T1000 (cell line): ENCODE results near the gene SF1.

Source experiments
- DNase-seq: peaks from one replicate; lab custom pipeline; 2025; ENCODE audit warnings: mixed read lengths; lab: John Stamatoyannopoulos, UW

Gene SF1

DNA sequence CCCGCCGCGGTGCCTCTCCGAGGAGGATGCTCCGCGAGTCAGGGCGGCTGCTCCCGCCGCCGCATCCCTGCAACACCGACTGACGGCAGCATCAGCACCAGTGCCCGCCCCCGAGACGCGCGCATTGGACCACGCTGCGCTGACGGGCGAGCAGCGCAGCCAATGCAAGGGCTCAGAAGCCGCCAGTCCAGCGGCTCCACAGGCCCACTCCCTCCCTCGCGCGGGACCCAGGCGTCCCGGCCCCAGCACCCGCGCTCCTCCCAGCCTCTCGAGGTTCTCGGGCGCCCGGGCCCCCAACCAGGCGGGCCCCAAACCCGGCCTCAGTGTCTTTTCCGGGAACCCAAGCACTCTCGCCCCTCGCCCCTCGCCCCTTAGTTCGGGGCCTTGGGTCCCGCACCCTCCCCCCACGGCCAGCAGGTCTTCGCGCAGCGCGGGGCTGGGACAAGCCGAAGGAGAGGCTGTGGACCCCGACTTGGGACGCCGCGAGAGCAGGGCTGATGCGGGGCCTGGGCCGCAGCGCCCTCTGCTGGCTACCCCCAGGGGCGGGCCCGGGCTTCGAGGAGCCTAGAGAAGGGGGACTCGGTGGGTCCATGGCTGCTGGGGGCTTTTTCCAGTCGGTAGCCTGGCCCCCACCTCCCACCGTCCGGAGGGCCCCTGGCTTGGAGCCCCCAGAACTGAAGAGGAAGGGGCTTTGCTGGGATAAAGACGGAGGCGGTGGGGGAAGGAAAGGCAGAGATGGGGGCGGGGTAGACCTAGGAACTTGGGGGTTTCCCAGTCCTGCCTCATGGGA is 55.0 kb downstream of the SF1 start, which contains the start of gene NRXN2:
TSS of gene NRXN2 (minus strand) at position 81 of the 790 bp plus-strand sequence. CDS start 9,498 bp downstream, outside the sequence.
- DNase-seq = peak; percentile 79

DNA sequence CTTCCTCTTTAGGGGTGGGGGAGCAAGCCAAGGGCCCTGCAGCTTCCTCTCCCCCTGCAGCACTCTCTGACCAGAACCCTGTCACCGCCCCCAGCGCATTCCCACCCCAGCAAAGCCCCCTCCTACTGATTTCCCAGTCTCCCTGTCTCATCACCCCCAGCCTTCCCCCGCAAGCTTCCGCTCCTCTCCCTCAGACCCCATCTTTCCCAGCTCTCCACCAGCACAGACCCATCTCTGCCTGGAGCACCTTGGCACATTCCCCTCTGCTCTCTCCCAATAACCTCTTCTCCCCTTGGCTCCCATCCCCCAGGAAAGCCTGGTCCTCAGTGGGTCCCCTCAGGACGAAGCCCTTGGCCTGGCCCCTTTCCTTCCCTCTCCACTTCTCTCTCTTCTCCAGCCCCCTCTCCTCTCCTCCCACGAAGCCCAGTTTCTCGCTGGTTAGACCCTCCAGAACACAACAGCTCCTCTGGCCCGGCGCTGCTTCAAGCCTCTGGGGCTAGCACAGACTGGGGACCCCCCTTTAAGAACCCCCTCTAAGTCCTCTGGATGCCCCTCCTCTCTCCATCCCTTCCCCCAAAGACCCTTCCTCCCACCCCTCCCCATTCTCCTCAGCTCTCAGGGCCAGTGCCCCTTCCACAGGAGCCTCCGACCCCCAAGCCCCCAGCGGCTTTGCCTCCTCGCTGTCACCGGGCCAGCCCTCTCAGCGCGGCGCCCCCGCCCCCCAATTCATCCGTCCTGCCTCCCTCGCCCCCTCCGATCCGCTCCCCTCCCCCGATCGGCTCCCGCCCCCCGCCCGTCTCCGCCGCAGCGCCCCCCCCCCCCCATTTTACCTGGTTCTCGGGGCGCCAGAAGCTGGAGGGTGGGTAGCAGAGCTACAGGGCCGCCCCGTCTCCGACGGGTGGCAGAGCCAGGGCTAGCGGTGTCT is 55.9 kb downstream of the SF1 start:
- no peak for DNase-seq

DNA sequence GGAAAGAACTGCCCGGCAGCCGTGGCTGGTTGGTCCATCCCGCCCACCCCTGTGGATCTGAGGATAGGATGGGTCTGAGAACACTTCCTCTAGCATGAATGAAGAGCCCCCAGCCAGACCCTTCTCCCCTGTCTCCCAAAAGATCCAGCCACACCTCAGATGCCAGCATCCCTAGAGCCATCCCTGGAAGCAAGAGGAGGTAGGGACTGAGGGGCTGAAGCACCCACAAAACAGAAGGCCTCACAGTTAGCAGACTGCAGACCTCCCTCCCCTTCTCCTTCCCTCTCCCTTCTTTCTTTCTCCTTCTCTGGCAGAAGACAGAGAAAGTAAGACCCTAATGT is 57.0 kb downstream of the SF1 start:
- no peak for DNase-seq

DNA sequence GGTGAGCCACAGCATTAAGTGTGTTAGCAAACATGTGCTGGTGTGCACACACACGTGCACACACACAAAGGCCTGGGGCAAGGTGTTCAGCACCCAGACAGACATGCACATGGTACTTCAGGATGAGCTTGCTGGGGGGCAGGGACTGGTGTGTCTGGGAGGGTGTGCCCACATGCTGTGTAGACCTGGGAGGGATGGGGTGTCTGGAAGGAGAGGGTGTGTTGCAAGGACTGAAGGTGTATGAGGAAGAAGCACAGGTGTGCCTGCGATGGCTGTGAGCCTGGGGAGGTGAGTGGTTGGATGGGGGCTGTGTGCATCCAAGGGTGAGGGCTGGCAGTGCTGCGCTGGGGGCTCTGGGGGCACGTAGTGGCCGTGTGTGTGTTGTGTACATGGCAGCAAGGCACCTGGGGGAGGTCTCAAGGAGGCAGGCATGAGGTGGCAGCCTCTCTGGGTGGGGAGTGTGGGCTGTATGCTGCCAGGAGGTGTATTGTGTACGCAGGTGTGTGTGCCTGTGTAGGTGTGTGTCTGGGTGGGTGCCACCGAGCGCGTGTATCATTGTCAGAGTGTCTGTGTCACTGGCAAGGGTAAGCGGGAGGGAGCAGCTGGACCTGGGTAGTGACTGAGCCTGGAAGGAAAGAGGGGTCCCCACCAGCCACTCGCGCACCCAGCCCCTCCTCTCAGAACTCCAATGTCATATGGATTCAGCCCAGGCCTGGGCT is 57.5 kb downstream of the SF1 start:
- DNase-seq = no peak

DNA sequence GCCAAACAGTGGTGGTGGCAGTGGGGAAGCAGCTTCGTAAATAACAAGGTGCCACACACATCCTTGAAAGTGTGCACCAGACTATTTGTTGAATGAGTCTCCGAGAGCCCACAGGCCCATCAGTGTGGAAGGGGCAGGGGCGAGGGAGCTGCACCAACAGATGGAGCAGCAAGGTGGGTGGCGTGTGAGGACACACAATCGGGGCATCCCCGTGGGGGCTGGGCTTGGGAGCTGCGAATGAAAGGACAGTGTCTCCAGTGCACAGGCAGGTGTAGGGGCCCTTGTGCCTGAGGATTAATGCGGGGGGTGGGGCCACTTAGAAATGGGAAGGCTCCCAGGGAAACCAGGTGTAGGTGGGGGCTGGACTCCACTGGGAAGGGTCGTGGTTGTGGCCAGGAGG is 58.2 kb downstream of the SF1 start:
- no peak for DNase-seq

DNA sequence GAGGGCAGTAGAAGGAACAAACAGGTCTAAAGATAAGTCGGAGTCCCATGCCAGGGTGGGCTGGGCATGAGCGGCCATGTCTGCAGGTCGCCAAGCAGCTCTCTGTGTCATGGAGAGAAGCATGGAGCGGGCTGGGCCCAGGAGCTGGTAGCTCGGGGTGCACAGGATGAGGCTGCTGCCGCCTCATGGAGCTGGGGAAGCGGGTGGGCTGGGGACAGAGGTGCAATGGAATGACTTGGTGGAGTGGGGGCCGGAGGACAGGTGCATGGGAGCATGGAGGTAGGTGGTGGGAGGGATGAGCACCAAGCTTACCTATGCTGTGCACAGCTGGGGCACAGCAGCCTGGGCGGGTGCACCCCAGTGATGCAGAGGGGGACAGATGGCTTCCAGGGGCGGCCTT is 58.9 kb downstream of the SF1 start:
- DNase-seq = no peak

DNA sequence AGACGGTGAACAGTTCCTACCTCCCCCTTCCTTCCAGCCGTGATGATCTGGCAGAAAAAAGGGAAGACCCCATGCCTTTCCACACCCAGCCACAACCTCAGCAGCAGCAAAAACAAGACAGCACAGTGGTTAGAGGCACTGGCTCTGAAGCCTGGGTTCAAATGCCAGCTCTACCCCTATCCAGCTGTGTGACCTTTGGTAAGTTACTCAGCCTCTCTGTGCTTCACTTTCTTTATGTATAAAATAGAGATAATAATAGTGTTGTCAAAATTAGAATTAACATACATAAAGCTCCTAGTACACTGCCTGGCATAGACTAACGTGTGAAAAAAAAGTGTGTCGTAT is 59.6 kb downstream of the SF1 start:
- DNase-seq = no peak

DNA sequence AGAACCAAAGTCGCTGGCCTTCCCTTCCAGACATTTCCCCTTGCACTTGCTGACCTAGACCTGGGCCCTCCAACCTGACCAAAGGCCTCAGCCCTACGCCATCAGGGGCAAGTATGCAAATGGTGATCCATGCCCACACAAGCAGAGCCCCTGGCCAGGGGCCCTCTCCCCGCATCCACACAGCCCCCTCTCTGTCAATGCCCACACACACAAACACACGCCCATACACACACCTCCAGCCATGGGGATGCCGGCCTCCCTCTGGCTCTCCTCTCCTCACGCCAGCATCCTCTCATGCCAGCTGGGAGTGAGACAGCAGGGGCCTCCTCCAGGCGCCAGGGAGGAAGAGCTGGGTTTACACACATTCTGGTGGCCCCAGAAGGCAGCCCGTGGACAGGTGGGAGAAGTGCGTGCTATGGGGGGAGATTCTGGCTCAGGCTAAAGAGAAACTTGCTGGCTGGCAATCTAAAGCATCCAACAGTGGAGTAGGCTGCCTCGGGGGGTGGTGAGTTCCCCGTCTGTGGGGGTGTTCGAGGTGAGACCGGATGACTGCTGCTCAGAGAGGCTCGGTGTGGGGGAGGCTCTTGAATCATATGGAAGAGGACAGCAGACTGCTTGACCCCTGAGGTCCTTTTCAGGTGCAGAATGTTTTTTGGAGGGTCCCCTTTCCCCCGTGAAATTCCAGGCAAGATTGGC is 60.1 kb downstream of the SF1 start:
- no peak for DNase-seq

DNA sequence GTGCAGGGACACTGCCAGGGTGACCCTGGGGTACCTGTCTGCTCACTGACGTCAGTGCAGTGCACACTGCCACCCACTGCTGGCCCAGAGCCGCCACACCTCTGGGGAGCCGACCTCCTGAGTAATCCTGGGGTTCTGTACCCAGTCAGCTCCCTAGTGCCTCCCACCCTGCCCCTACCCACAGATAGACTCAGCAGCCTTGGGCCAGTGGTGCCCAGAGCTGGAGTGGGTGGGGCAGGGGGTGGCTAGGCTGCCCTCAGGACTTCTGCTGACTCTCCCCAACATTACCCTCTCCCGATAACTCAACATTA is 61.1 kb downstream of the SF1 start:
- DNase-seq = no peak

DNA sequence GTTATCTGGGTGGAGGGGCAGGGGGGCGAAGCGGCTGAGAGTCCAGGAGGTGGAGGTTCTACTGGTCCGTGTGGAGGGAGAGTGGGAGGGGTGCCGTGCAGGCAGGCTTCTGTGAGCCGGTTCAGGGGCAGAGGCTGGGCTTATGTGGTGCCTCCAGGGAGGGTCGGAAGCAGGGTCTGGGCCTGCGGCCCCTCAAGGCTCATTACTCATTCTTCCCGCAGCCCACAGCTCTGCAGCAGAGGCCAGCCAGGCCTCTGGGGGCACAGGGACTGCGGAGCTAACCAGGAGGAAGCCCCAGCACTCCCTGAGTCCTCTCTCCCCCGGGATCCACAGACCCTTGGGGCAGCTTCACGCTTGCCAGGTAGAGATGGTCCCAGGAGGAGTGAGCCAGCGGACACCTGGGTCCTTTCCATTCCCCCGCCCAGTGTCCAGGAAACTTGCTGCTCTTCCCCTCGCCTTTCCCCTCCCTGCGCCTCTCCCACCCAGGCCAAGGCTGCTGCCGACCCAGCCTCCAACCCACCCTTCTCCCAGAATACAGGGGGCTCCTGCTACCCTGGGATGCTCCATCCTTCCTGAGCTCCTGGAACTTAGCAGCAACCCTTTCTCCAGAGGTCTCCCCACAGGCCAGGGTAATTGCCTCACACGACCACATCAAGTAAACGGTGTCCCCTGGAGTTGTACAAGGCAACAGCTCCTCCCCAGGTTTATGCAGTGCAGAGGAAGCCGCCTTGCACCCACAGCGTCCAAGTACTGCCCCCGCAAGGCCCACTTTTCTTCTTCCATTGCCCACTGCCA is 61.7 kb downstream of the SF1 start:
- no peak for DNase-seq

DNA sequence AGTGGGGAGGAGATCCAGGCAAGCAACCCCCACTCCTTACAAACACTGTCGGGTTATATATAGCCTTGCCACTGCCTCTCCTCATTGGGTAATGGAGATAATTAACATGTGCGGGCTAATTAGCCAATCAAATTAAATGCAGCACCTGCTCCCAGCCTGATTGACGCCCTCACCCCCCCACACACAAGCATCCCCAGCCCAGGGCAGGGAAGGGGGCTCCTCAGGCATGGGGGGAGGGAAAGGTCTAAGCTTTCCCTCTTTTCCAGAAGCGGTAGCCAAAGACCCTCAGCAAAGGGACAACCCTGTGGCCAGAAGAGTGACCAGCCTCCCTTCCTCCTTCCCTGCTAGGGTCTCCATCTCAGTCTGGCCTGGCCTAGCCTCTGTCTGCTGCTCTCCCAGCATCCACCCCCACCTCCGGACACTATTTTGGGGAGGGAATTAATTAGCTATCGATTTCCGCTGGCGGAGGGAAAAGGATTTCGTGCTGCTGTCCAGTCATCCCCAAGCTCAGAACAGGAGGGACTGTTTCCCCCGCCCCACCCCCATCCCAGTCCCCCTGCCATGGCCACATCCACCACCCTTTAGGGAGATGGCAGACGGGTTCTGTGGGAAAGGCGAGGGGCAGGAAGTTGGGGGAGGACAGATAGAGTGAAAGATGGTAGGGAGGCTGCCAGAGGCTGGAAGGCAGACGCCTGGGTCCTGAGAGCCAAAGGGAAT is 62.4 kb downstream of the SF1 start:
- DNase-seq = no peak

DNA sequence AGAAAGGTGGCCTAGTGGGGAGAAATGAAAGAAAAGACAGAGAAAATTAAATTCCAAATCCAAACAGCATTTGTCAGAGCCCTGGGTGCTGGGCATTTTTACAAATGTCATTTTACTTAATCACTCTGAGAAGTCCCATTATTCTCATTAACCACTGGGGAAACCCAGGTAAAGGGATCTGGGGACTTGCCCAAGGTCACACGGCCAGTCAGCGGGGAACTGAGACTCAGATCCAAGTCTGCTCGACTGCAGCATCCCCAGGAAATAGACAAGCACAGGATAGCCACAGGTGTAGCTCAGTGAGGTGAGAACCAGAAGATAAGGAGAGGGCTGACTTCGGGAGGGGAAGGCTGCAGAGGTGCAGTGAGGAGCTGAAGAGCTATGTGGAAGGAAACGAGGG is 63.2 kb downstream of the SF1 start:
- DNase-seq = no peak

DNA sequence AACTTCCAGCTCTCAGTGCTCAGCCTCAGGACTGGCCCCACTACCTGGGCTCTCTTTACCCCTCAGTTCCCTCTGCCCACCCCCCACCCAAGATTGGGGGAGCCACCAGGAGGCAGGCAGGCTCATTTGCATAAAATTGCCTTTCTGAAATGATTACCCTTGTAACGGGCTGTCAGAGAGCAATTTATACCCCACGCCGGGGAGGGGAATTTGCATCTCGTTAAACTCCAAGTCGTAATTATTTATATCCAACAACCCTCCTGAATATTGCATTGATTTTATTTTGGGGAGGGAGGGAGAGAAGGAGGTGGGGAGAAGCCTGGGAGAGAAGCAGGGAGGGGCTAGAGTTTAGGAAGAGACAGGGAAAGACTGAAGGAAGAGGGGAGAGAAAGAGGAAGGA is 63.7 kb downstream of the SF1 start:
- DNase-seq = no peak
